Glomerular endothelial cell (primary cell): ENCODE results near the gene NADSYN1. TPM values are rescaled to one million over a fixed set of nuclear protein-coding genes. Genes with fewer than 3 reads are reported as not detected.

Experiments used
- DNase-seq: peaks from one replicate; pipeline ENCODE4 v3.0.0-alpha.2; 2011; ENCODE audit warnings: low read depth, low spot score; ENCODE audit errors: extremely low read depth
- total RNA-seq: library from RNA; depleted of rRNA; stranded (reverse); fragments of >200 nt; gene quantifications from 2 replicates; pipeline ENCODE4 v1.2.3, GENCODE V29; 2015

NADSYN1 gene
- total RNA-seq, 1 donor from 2014 or later = 114 TPM

GRCh38 chr11:71542879-71543777 lies 90.1 kb downstream of the NADSYN1 start:
- no peak for DNase-seq

- DNase-seq = no peak
Observed at GRCh38 chr11:71543866-71544265, 90.9 kb downstream of the NADSYN1 start.

DNA sequence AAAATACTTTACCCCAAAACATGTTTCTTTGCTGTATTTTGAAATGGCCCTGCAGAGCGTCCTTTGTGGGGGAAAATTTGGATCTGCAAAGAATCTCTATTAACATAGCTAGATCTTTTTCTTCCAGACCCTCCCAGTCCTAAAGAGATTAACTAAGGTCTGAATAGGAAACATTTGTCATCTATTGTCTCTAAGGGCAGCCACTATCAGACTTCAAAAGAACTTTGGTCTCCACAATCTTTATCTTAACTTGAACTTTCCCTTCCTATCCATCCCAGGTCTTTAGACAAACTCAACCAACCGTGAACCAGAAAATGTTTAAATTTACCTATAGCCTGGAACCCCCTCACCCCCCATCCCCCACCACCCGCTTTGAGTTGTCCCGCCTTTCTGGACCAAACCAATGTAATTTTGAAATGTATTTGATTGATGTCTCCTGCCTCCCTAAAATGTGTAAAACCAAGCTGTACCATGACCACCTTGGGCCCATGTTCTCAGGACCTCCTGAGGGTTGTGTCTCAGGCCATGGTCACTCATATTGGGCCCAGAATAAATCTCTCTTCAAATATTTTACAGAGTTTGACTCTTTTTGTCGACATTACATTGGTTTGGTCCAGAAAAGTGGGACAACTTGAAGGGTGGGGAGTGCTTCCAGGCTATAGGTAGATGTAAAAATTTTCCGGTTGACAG lies 91.7 kb downstream of the NADSYN1 start:
- DNase-seq = no peak

GRCh38 chr11:71545405-71545966 lies 92.5 kb downstream of the NADSYN1 start:
- DNase-seq = no peak

DNA sequence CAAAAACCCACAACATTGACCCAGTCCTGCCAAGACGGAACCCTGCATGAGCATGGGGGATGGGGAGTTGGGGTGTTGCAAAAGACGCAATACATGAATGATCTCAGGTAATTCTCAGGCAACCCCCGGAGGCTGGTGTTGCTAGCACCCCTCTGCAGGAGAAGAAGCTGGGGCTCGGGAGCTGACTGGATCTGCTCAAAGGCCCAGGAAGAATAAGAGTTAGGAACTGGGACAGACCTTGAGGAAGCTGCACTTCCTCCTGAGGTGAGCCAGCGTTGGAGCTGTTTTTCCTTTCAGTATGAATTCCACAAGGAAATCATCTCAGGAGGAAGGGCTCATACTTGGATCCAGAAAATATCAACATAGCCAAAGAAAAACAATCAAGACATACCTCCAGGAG lies 95.1 kb downstream of the NADSYN1 start, which contains the start of gene KRTAP5-9:
KRTAP5-9 (plus strand) TSS at position 301 of the 400 bp plus-strand sequence. CDS start 238 bp downstream, outside the sequence.
- DNase-seq = no peak

DNA sequence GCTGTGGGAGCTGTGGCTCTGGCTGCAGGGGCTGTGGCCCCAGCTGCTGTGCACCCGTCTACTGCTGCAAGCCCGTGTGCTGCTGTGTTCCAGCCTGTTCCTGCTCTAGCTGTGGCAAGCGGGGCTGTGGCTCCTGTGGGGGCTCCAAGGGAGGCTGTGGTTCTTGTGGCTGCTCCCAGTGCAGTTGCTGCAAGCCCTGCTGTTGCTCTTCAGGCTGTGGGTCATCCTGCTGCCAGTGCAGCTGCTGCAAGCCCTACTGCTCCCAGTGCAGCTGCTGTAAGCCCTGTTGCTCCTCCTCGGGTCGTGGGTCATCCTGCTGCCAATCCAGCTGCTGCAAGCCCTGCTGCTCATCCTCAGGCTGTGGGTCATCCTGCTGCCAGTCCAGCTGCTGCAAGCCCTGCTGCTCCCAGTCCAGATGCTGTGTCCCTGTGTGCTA lies 95.7 kb downstream of the NADSYN1 start:
- DNase-seq = no peak

Other genes starting within 250 kb of the NADSYN1 start
- gene SHANK2, start 200.6 kb upstream of the NADSYN1 start, total RNA-seq = 4.7 and 5.3 TPM in 2 replicates
- gene DHCR7, start 4.8 kb upstream of the NADSYN1 start, total RNA-seq = 58.3 and 60.1 TPM in 2 replicates
- gene KRTAP5-7, start 74.1 kb downstream of the NADSYN1 start, total RNA-seq = not detected in 2 replicates
- gene KRTAP5-8, start 84.8 kb downstream of the NADSYN1 start, total RNA-seq = not detected in 2 replicates
- gene KRTAP5-9, start 95.2 kb downstream of the NADSYN1 start, total RNA-seq = not detected in 2 replicates
- gene KRTAP5-10, start 112.4 kb downstream of the NADSYN1 start, total RNA-seq = not detected in 2 replicates
- not detected in 2 replicates for gene KRTAP5-11, start 129.7 kb downstream of the NADSYN1 start, total RNA-seq